Measurements from ENCODE around the gene DPYSL4.

DPYSL4 gene

DNA sequence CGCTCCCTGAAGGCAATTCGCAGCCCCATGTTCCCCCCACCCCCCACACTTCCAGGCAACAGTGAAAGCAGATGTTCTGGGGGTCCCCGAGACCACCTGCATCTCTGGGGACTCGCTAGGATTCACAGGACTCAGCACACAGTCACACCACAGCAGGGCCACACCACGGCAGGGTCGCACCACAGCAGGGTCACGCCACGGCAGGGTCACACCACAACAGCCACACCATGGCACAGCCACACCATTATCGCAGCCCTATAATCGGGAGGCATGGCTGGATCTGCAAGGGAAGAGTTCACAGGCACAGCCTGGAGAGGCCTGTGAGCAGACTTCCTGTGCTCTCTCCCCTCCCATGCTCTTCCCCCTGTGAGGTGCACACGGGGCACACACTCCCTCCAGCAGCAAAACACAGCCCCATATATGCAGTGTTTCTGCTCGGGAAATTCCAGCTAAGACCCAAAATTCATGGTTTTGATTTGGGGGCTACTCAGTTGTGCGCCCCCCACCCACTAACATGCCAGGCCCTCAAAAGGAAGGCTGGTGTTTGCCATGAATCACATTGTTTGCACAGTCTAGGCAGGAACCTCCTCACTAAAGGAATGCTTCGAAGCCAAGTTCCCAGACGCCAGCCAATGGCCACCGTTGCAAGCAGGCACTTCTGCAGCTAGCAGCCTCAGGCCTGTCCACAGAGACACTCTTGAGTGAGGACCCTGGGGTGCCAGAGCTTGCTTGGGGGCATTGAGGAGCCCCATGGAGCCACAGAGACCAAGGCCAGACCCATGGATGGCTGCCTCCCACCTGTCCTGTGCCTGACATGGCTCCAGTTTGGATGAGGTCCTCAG, 7.0 kb upstream of the DPYSL4 start:
- no peak for DNase-seq

GRCh38 chr10:132180736-132181135, 6.0 kb upstream of the DPYSL4 start:
- no peak for DNase-seq

- no peak for DNase-seq
Observed at GRCh38 chr10:132181691-132182425, 4.9 kb upstream of the DPYSL4 start.

GRCh38 chr10:132182591-132182990, 4.2 kb upstream of the DPYSL4 start:
- no peak for DNase-seq

DNA sequence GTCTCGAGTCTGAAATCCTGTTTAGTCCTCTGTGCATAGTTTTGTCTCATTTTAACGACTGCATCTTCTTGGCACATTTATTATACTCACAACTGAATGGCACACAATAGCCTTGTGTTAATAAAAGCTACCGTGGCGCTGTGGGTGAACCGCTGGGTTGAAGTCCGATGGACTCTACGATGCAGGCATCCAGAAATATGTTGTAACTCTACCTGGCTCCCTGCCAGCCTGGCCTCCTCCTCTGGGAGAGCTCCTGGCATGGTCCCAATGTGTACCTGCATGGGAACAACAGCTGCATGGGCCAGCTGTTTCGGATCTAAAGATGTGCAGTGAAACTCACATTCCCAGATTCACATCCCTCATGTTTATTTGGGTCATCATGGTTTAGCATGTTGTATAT, 3.7 kb upstream of the DPYSL4 start:
- no peak for DNase-seq

DNA sequence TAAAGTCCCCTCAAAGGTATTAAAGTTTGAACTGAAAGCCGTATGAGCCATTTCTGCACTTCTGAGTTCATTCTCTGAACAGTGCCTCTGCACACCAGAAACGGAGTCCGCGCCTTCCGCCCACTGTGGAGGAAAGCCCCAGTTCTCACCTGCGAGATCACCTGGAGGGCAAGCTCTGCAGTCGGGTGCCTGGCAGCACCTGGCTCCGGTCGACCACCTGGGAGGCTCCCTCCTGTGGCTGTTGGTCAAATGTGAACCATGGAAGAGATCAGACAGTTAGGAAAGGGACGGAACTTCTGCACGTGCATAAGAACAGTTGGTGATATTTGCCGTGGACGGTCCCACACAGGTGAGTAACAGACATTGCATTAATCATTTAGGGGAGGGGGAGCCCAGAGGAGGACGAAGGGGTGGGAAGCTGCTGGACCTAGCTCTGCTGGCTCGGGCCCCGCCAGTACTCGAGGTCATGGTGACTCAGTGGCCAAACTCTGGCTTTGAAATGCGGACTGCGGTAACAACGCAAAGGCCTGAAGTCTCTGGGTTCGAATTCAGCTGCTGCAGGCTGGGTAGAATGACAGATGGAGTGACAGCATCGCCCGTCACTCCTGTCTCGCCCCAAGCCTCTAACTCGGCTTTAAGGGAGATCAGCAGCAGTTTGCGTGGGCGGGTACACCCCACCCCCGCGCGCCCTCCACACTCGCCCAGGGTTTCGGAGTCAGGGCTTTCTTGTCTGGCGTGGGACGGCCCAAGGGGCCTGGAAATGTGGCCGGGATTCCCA, 1.7 kb upstream of the DPYSL4 start:
- no peak for DNase-seq

DNA sequence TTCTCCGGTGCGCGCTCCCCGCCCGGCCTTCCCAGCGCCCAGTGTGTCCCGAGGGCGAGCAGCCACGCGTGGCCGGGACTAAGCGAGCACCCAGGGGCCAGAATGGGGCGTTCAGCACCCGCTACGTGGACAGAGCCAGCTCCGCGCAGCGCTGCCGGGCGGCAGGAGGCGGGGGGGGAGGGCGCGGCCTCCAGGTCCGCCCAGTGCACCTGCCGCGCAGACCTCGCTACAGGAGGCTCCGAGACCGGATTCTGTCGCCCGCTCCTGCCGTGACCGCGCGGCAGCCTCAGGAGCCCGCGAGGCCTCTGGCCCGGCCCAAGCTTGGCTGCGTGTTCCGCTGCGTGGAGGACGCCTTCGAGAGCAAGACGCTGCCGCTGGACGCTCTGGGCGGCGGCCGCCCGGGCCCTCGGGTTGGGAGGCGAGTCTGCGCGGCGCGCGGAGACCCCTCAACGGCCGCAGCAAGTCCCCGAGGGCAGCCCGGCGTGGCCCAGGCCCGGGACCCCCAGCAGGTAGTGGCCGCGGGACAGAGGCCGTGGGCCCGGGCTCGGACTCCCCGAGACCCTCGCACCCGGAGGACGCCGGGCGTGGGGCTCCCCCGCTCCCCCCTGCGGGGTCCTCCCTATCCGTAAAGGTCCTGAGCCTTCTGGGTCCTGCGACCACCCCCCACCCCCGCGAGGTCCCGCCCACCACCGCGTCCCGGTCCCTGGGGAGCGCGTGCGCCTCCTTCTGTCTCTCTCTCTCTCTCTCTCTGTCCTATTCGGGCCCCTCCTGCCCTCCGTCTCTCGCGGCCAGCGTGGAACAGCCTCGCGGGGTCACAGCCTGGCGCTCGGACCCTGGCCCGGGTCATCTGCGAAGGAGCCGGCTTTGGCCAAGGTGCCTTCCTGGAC, 904 bp upstream of the DPYSL4 start:
- DNase-seq: peak; percentile 71

- DNase-seq: no peak
Observed at GRCh38 chr10:132187430-132188138, 836 bp downstream of the DPYSL4 start.

GRCh38 chr10:132188331-132188730, 1.6 kb downstream of the DPYSL4 start:
- no peak for DNase-seq

GRCh38 chr10:132189016-132189415, 2.3 kb downstream of the DPYSL4 start:
- no peak for DNase-seq

DNA sequence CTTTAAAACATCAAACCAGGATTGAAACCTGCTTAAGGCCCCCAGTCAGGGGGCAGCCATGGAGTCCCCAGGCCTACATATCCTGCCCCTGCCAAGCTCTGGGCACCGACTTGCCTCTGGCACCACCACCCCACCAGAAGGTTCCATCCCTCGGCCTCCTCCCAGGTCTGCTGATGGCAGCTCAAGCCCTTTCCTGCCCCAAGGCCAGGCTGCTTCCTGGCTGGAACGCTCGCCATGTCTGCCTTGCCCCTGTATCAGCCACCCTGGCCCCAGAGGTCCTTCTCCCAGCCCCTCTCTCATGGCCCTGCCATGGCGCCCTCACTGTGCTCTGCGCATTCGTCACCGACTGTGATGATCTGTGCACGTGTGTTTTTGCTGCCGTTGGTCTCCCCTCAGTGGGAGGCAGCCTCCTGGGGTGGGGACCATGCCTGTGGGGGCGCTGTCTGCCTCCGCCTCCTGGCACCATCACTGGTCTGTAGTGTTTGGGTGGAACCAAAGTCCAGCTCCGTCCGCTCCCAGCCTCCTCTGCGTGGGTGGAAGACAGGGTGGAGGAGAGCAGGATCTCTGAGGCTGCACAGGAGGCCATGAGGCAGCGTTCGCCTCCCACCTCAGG, 3.2 kb downstream of the DPYSL4 start:
- no peak for DNase-seq

- DNase-seq: no peak
Observed at GRCh38 chr10:132192076-132192975, 5.6 kb downstream of the DPYSL4 start.

DNA sequence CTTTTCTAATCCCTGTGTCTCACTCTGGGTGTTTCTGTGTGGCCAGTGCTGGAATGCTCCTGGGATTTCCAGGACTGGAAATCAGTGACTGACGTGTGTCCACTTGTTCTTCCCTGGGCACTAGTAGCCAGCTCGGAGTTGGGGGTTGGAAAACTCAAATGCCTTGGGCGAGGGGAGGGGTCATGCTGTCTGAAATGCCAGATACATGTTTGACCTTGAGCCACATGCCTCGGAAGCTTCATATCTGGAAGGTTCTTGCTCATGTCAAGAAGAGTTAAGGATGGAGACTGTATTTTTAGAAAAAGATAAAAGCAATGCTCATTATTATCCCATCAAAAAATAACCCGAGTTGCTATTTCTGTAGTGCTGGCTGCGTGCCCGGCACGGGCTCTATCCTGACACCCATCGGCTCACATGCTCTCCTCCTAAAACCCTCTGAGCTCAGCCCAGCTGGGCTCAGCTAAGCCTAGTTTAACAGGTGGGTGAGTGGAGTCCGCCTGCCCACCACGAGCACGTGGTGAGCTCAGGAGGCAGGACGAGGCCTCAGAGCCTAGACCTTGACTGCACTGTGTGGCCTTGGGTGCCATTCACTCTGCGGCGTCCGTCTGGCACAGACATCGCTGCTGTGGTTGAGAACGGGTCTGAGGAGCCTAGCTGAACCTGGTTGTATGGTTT, 6.4 kb downstream of the DPYSL4 start:
- no peak for DNase-seq

DNA sequence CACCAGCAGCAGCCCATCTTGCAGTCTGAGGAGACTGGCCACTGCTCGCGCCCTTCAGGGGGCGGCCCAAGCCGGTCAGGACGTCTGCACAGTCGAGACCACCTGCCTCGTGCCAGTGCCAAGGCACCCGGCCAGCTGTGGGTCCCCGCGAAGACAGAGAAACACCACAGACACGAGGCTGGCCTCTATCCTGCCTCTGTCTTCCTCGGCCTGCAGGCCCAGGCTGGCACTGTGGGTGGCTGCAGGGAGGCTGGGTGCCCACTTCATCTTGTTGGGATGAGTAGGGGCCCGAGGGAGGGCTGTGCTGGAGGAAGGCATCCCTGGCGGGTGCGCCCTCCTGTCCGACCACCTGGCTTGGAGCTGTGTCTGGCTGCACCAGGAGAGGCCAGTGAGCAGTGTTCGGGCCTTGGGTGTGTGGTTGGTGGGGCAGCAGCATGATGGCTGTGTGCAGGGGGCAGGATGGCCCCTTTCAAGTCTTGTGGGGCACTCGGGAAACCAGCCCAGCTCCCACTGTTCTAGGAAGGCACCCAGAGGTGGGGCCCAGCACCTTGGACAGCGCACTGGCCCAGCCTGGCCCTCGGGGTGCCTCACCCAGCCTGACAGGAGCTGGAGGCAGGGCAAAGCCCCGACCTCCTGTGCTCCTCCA, 7.3 kb downstream of the DPYSL4 start:
- peak; percentile 60 for DNase-seq

GRCh38 chr10:132194726-132195125, 8.0 kb downstream of the DPYSL4 start:
- no peak for DNase-seq

GRCh38 chr10:132195366-132196075, 8.8 kb downstream of the DPYSL4 start:
- no peak for DNase-seq

GRCh38 chr10:132196178-132197113, 9.7 kb downstream of the DPYSL4 start:
- no peak for DNase-seq

Data from hematopoietic multipotent progenitor cell treated with erythropoietin and hydrocortisone succinate and interleukin-3 and kit ligand, for 4 days (in vitro differentiated cells).